ENCODE measurements around the gene CLDN22.
"Not testable (repeated sequence)": the region's sequence is repeated elsewhere in the genome, so short reads cannot be mapped to it uniquely, and the experiment has no call there.

CLDN22 gene

GRCh38 chr4:183345261-183345660, 25.2 kb upstream of the CLDN22 start:
- no peak for DNase-seq

GRCh38 chr4:183344523-183345255, 24.6 kb upstream of the CLDN22 start:
- no peak for DNase-seq

GRCh38 chr4:183343730-183344129, 23.7 kb upstream of the CLDN22 start:
- no peak for DNase-seq

GRCh38 chr4:183342541-183343533, 22.8 kb upstream of the CLDN22 start:
- DNase-seq = no peak

- DNase-seq = no peak
Observed at GRCh38 chr4:183337833-183338232, 17.8 kb upstream of the CLDN22 start.

GRCh38 chr4:183337349-183337748, 17.3 kb upstream of the CLDN22 start:
- DNase-seq = no peak

GRCh38 chr4:183335369-183335940, 15.4 kb upstream of the CLDN22 start:
- no peak for DNase-seq

GRCh38 chr4:183333983-183334382, 13.9 kb upstream of the CLDN22 start:
- no peak for DNase-seq

- DNase-seq = no peak
Observed at GRCh38 chr4:183333202-183333601, 13.1 kb upstream of the CLDN22 start.

- DNase-seq = no peak
Observed at GRCh38 chr4:183332447-183332846, 12.4 kb upstream of the CLDN22 start.

- no peak for DNase-seq
Observed at GRCh38 chr4:183330841-183331240, 10.8 kb upstream of the CLDN22 start.

GRCh38 chr4:183329954-183330742, 10.1 kb upstream of the CLDN22 start:
- DNase-seq = no peak

- DNase-seq = no peak
Observed at GRCh38 chr4:183329244-183329643, 9.2 kb upstream of the CLDN22 start.

- no peak for DNase-seq
Observed at GRCh38 chr4:183328832-183329231, 8.8 kb upstream of the CLDN22 start.

- DNase-seq = no peak
Observed at GRCh38 chr4:183327827-183328226, 7.8 kb upstream of the CLDN22 start.

GRCh38 chr4:183326853-183327252, 6.8 kb upstream of the CLDN22 start:
- no peak for DNase-seq

GRCh38 chr4:183326387-183326786, 6.3 kb upstream of the CLDN22 start:
- not testable (repeated sequence) for DNase-seq

- no peak for DNase-seq
Observed at GRCh38 chr4:183324619-183325018, 4.5 kb upstream of the CLDN22 start.

- not testable (repeated sequence) for DNase-seq
Observed at GRCh38 chr4:183324056-183324455, 4.0 kb upstream of the CLDN22 start.

GRCh38 chr4:183323295-183323694, 3.2 kb upstream of the CLDN22 start:
- no peak for DNase-seq

GRCh38 chr4:183322326-183322725, 2.2 kb upstream of the CLDN22 start, which contains the start of gene CLDN24:
CLDN24 (minus strand) TSS chr4:183322426; CDS start chr4:183322426, 0 bp downstream.
- DNase-seq = no peak

- DNase-seq = no peak
Observed at GRCh38 chr4:183321516-183321915, 1.4 kb upstream of the CLDN22 start.

GRCh38 chr4:183321079-183321478, 1.0 kb upstream of the CLDN22 start:
- DNase-seq = no peak

All from NCI-H524 treated with DMSO at 0.1 percent for 48 hours (cell line).